PC-3 (cell line): ENCODE measurements around the gene FBF1.

Experiments
- EZH2 ChIP-seq: fragments of 300-600 bp; sonication (generic); IDR thresholded peaks from one replicate; pipeline ENCODE4 v1.6.1; 2017; ENCODE audit warnings: antibody characterized with exemption, mild to moderate bottlenecking, low read length; ENCODE audit not compliant: unreplicated experiment
- TF ChIP-seq, protein P1 (sequence below): fragments of 300-600 bp; sonication (generic); conservative IDR thresholded peaks from 2 replicates; pipeline ENCODE4 v1.5.1; 2017; ENCODE audit warnings: antibody characterized with exemption, low read depth, mild to moderate bottlenecking, low read length

DNA sequence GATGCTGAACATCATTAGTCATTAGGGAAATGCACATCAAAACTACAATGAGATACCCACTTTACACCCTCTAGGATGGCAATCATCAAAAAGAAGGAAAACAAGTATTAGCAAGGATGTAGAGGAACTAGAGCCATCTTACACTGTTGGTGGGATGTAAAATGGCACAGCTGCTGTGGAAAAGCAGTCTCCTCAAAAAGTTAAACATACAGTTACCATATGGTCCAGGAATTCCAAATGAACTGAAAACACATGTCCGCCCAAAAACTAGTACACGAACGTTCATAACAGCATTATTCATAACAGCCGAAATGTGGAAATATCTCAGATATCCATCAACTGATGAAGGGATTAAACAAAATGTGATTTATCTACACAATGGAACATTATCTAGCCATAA, 7.0 kb downstream of the FBF1 start:
- TF ChIP-seq, protein P1, sequence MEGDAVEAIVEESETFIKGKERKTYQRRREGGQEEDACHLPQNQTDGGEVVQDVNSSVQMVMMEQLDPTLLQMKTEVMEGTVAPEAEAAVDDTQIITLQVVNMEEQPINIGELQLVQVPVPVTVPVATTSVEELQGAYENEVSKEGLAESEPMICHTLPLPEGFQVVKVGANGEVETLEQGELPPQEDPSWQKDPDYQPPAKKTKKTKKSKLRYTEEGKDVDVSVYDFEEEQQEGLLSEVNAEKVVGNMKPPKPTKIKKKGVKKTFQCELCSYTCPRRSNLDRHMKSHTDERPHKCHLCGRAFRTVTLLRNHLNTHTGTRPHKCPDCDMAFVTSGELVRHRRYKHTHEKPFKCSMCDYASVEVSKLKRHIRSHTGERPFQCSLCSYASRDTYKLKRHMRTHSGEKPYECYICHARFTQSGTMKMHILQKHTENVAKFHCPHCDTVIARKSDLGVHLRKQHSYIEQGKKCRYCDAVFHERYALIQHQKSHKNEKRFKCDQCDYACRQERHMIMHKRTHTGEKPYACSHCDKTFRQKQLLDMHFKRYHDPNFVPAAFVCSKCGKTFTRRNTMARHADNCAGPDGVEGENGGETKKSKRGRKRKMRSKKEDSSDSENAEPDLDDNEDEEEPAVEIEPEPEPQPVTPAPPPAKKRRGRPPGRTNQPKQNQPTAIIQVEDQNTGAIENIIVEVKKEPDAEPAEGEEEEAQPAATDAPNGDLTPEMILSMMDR, result no peak
- no peak for TF ChIP-seq EZH2
